T-helper 1 cell (primary cell): ENCODE results near the gene PAXX.

ENCODE experiments used
- DNase-seq, 5 donors: peaks; one replicate each; pipeline ENCODE4 v3.0.0-alpha.2; 2012 to 2020
- total RNA-seq, 4 donors: gene quantifications; one replicate each; lab custom pipeline; 2026; lab: John Stamatoyannopoulos, UW

The PAXX gene
- 40.5 to 47.2 (median 44.2) reads per million in 4 donors for total RNA-seq

- DNase-seq = peak; percentile 90 to 94 (median 91)
Observed at GRCh38 chr9:136991993-136992818, at the start of gene PAXX. Gene PAXX, plus strand, starts transcription at chr9:136992422. Its CDS starts 22 bp downstream, at chr9:136992444.

- DNase-seq = no peak
Observed at GRCh38 chr9:136942881-136943230, 49.4 kb upstream of the PAXX start.

GRCh38 chr9:136943291-136944211 lies 48.7 kb upstream of the PAXX start:
- peak in 2 of 5 donors; percentile 25 to 53 for DNase-seq

- DNase-seq = no peak
Observed at GRCh38 chr9:136944212-136944518, 48.1 kb upstream of the PAXX start.

- peak; percentile 87 to 96 (median 90) for DNase-seq
Observed at GRCh38 chr9:136944519-136945332, 47.5 kb upstream of the PAXX start, which contains the start of the genes C8G and FBXW5. Gene C8G, plus strand, starts transcription at chr9:136945243. Its CDS starts 78 bp downstream, at chr9:136945321. Gene FBXW5, minus strand, starts transcription at chr9:136944738. Its CDS starts 655 bp downstream, at chr9:136944083.

- peak in 1 of 5 donors; percentile 13 for DNase-seq
Observed at GRCh38 chr9:136945333-136946227, 46.6 kb upstream of the PAXX start.

GRCh38 chr9:136946228-136947027 lies 45.8 kb upstream of the PAXX start:
- DNase-seq = peak in 1 of 5 donors; percentile 12

- peak in 1 of 5 donors; percentile 12 for DNase-seq
Observed at GRCh38 chr9:136947028-136947891, 45.0 kb upstream of the PAXX start.

GRCh38 chr9:136947955-136948510 lies 44.2 kb upstream of the PAXX start:
- peak in 1 of 5 donors; percentile 13 for DNase-seq

GRCh38 chr9:136949239-136949816 lies 42.9 kb upstream of the PAXX start:
- DNase-seq = peak in 1 of 5 donors; percentile 7

- DNase-seq = peak; percentile 93 to 96 (median 94)
Observed at GRCh38 chr9:136949817-136950655, 42.2 kb upstream of the PAXX start.

GRCh38 chr9:136950656-136951276 lies 41.5 kb upstream of the PAXX start:
- no peak for DNase-seq

- DNase-seq = peak in 1 of 5 donors; percentile 10
Observed at GRCh38 chr9:136951541-136952320, 40.5 kb upstream of the PAXX start, which contains the start of gene LCN12. Gene LCN12, plus strand, starts transcription at chr9:136952273. Its CDS starts 55 bp downstream, at chr9:136952328.

- peak in 2 of 5 donors; percentile 5 to 10 for DNase-seq
Observed at GRCh38 chr9:136952321-136952850, 39.8 kb upstream of the PAXX start.

- peak in 1 of 5 donors; percentile 8 for DNase-seq
Observed at GRCh38 chr9:136952876-136953770, 39.1 kb upstream of the PAXX start.
